ENCODE measurements around the gene NHLH2. TPM values are rescaled to one million over a fixed set of nuclear protein-coding genes. Genes with fewer than 3 reads are reported as not detected.

The NHLH2 gene
- total RNA-seq, result not detected

GRCh38 chr1:115840605-115841460 is at the start of gene NHLH2:
Gene NHLH2 (minus strand): TSS chr1:115841126. CDS start chr1:115838372, 2,754 bp downstream.
- peaks cover 2% of the 10 kb centered on the region for H3K4me1 Mint-ChIP-seq
- peaks cover 2% of the 10 kb centered on the region for H3K9me3 Mint-ChIP-seq
- H3K27me3 Mint-ChIP-seq, result peaks cover 60% of the 10 kb centered on the region
- POLR2A ChIA-PET, result no interaction called here
- no peak within 1 kb of the TSS for H3K4me3 Mint-ChIP-seq
- no peak for DNase-seq
- H3K36me3 Mint-ChIP-seq (ENCODE audit: low read depth), result no peaks in the 10 kb centered on the region
- H3K27ac Mint-ChIP-seq, result no peak within 1 kb of the TSS
- CTCF ChIA-PET, result no interaction called here

- H3K36me3 Mint-ChIP-seq (ENCODE audit: low read depth), result no peaks in the 10 kb centered on the region
- CTCF ChIA-PET, result no interaction called here
- peaks cover 6% of the 10 kb centered on the region for H3K27me3 Mint-ChIP-seq
- no peak overlapping the region for H3K4me3 Mint-ChIP-seq
- no peak overlapping the region for H3K27ac Mint-ChIP-seq
- no peaks in the 10 kb centered on the region for H3K9me3 Mint-ChIP-seq
- DNase-seq, result no peak
- POLR2A ChIA-PET, result no interaction called here
- no peaks in the 10 kb centered on the region for H3K4me1 Mint-ChIP-seq
Observed at GRCh38 chr1:115890580-115890979, 49.7 kb upstream of the NHLH2 start.

GRCh38 chr1:115888976-115889375 is 48.0 kb upstream of the NHLH2 start:
- POLR2A ChIA-PET, result no interaction called here
- peaks cover 8% of the 10 kb centered on the region for H3K27me3 Mint-ChIP-seq
- H3K36me3 Mint-ChIP-seq (ENCODE audit: low read depth), result no peaks in the 10 kb centered on the region
- no peak overlapping the region for H3K27ac Mint-ChIP-seq
- H3K4me1 Mint-ChIP-seq, result no peaks in the 10 kb centered on the region
- CTCF ChIA-PET, result no interaction called here
- H3K9me3 Mint-ChIP-seq, result no peaks in the 10 kb centered on the region
- no peak overlapping the region for H3K4me3 Mint-ChIP-seq
- no peak for DNase-seq

GRCh38 chr1:115882913-115883902 is 42.3 kb upstream of the NHLH2 start:
- Mint-ChIP-seq H3K9me3 (no peaks in the 10 kb centered on the region), H3K27me3 (peaks cover 12% of the 10 kb centered on the region), H3K4me1 (no peaks in the 10 kb centered on the region), H3K36me3 (ENCODE audit: low read depth) (no peaks in the 10 kb centered on the region), H3K27ac (no peak overlapping the region), H3K4me3 (no peak overlapping the region)
- ChIA-PET CTCF (no interaction called here), POLR2A (interaction anchor here (1.0 kb wide), 1 partner anchor 9 kb away, joined by 3 read pairs; no protein-coding TSS in a partner anchor)
- DNase-seq, result no peak

GRCh38 chr1:115880981-115881672 is 40.2 kb upstream of the NHLH2 start:
- Mint-ChIP-seq H3K9me3 (no peaks in the 10 kb centered on the region), H3K27ac (no peak overlapping the region), H3K4me3 (no peak overlapping the region), H3K27me3 (peaks cover 12% of the 10 kb centered on the region), H3K4me1 (no peaks in the 10 kb centered on the region), H3K36me3 (ENCODE audit: low read depth) (no peaks in the 10 kb centered on the region)
- CTCF ChIA-PET, result interaction anchor here (0.6 kb wide), 1 partner anchor 82 kb away, joined by 3 read pairs; no protein-coding TSS in a partner anchor
- POLR2A ChIA-PET, result no interaction called here
- no peak for DNase-seq

GRCh38 chr1:115879977-115880376 is 39.1 kb upstream of the NHLH2 start:
- no peak overlapping the region for H3K4me3 Mint-ChIP-seq
- DNase-seq, result no peak
- H3K27ac Mint-ChIP-seq, result no peak overlapping the region
- POLR2A ChIA-PET, result no interaction called here
- peaks cover 15% of the 10 kb centered on the region for H3K27me3 Mint-ChIP-seq
- CTCF ChIA-PET, result no interaction called here
- H3K36me3 Mint-ChIP-seq (ENCODE audit: low read depth), result no peaks in the 10 kb centered on the region
- no peaks in the 10 kb centered on the region for H3K9me3 Mint-ChIP-seq
- H3K4me1 Mint-ChIP-seq, result no peaks in the 10 kb centered on the region

GRCh38 chr1:115877511-115877910 is 36.6 kb upstream of the NHLH2 start:
- no peak for DNase-seq
- Mint-ChIP-seq H3K36me3 (ENCODE audit: low read depth) (no peaks in the 10 kb centered on the region), H3K27ac (no peak overlapping the region), H3K4me1 (no peaks in the 10 kb centered on the region), H3K27me3 (peaks cover 11% of the 10 kb centered on the region), H3K4me3 (no peak overlapping the region), H3K9me3 (no peaks in the 10 kb centered on the region)
- POLR2A ChIA-PET, result no interaction called here
- CTCF ChIA-PET, result no interaction called here

GRCh38 chr1:115874904-115875303 is 34.0 kb upstream of the NHLH2 start:
- DNase-seq, result no peak
- Mint-ChIP-seq H3K9me3 (no peaks in the 10 kb centered on the region), H3K27me3 (peaks cover 15% of the 10 kb centered on the region), H3K27ac (no peak overlapping the region), H3K36me3 (ENCODE audit: low read depth) (no peaks in the 10 kb centered on the region), H3K4me3 (no peak overlapping the region), H3K4me1 (no peaks in the 10 kb centered on the region)
- POLR2A ChIA-PET, result no interaction called here
- CTCF ChIA-PET, result no interaction called here

GRCh38 chr1:115874497-115874896 is 33.6 kb upstream of the NHLH2 start:
- no peak for DNase-seq
- peaks cover 15% of the 10 kb centered on the region for H3K27me3 Mint-ChIP-seq
- no peaks in the 10 kb centered on the region for H3K36me3 Mint-ChIP-seq (ENCODE audit: low read depth)
- H3K4me3 Mint-ChIP-seq, result no peak overlapping the region
- H3K9me3 Mint-ChIP-seq, result no peaks in the 10 kb centered on the region
- no peaks in the 10 kb centered on the region for H3K4me1 Mint-ChIP-seq
- ChIA-PET CTCF (no interaction called here), POLR2A (no interaction called here)
- H3K27ac Mint-ChIP-seq, result no peak overlapping the region

- no peak for DNase-seq
- H3K4me3 Mint-ChIP-seq, result no peak overlapping the region
- ChIA-PET POLR2A (no interaction called here), CTCF (no interaction called here)
- H3K36me3 Mint-ChIP-seq (ENCODE audit: low read depth), result no peaks in the 10 kb centered on the region
- H3K27ac Mint-ChIP-seq, result no peak overlapping the region
- peaks cover 13% of the 10 kb centered on the region for H3K27me3 Mint-ChIP-seq
- H3K4me1 Mint-ChIP-seq, result no peaks in the 10 kb centered on the region
- H3K9me3 Mint-ChIP-seq, result no peaks in the 10 kb centered on the region
Observed at GRCh38 chr1:115873184-115873583, 32.3 kb upstream of the NHLH2 start.

- CTCF ChIA-PET, result no interaction called here
- Mint-ChIP-seq H3K4me1 (no peaks in the 10 kb centered on the region), H3K27ac (no peak overlapping the region), H3K9me3 (no peaks in the 10 kb centered on the region), H3K4me3 (no peak overlapping the region), H3K36me3 (ENCODE audit: low read depth) (no peaks in the 10 kb centered on the region), H3K27me3 (peaks cover 16% of the 10 kb centered on the region)
- DNase-seq, result no peak
- POLR2A ChIA-PET, result no interaction called here
Observed at GRCh38 chr1:115869064-115869463, 28.1 kb upstream of the NHLH2 start.

GRCh38 chr1:115867216-115867615 is 26.3 kb upstream of the NHLH2 start:
- H3K27me3 Mint-ChIP-seq, result peaks cover 21% of the 10 kb centered on the region
- no peak for DNase-seq
- H3K9me3 Mint-ChIP-seq, result no peaks in the 10 kb centered on the region
- H3K27ac Mint-ChIP-seq, result no peak overlapping the region
- POLR2A ChIA-PET, result no interaction called here
- CTCF ChIA-PET, result no interaction called here
- no peaks in the 10 kb centered on the region for H3K4me1 Mint-ChIP-seq
- H3K36me3 Mint-ChIP-seq (ENCODE audit: low read depth), result no peaks in the 10 kb centered on the region
- no peak overlapping the region for H3K4me3 Mint-ChIP-seq

- Mint-ChIP-seq H3K27ac (no peak overlapping the region), H3K4me3 (no peak overlapping the region), H3K36me3 (ENCODE audit: low read depth) (no peaks in the 10 kb centered on the region), H3K27me3 (peaks cover 22% of the 10 kb centered on the region), H3K9me3 (no peaks in the 10 kb centered on the region), H3K4me1 (no peaks in the 10 kb centered on the region)
- DNase-seq, result no peak
- ChIA-PET CTCF (no interaction called here), POLR2A (no interaction called here)
Observed at GRCh38 chr1:115865704-115866380, 24.9 kb upstream of the NHLH2 start.

All from activated CD4-positive, alpha-beta memory T cell treated with anti-CD3 and anti-CD28 coated beads, Interleukin-2, amount 10 ng/mL, durations not matched to agents 7 days and 5 days (primary cell).